HL-60/S4 treated with retinoic acid at 250 ng/mL for 4 days and 3 days (cell line): ENCODE measurements around the gene RPL18A.

ENCODE experiments used
- in situ Hi-C: fragments of 300-500 bp; cut with MboI; formaldehyde crosslinking; loops from 2 replicates; pipeline ENCODE4 v1.7.0; 2022; ENCODE audit warnings: low sequenced_read_pairs

The RPL18A gene

GRCh38 chr19:17841810-17842662, 17.7 kb upstream of the RPL18A start:
- in situ Hi-C loops: no loop called here

DNA sequence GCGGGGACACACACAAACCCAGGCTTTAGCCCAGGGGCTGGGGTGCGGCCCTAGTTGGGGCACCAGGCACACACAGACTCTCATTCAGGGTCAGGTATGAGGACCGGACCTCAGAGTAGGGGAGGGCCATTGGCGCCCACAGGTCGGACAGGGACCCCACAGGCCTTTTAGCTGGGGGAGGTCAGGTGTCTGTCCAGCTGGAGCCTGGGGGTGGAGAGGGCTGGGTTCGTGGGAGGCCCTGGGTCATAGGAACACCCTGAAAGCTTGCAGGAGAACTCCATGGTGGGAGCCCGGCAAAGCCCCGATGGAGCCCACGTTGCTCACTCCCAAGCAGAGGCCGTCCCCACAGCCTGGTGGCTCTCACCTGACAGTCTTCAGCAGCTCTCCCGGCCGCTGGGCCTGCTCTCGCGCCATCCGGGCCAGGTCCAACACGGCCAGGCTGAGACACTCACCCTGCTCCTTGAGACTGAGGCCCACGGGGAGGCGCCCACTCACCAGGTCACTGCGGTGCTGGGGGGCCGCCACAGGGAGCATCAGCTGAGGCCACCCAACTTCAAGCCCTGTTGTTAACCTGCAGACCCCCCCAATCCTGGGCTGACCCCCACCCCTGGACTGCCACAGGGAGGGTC, 16.9 kb upstream of the RPL18A start:
- in situ Hi-C loops: no loop called here

GRCh38 chr19:17843292-17843827, 16.4 kb upstream of the RPL18A start:
- in situ Hi-C loops: no loop called here

DNA sequence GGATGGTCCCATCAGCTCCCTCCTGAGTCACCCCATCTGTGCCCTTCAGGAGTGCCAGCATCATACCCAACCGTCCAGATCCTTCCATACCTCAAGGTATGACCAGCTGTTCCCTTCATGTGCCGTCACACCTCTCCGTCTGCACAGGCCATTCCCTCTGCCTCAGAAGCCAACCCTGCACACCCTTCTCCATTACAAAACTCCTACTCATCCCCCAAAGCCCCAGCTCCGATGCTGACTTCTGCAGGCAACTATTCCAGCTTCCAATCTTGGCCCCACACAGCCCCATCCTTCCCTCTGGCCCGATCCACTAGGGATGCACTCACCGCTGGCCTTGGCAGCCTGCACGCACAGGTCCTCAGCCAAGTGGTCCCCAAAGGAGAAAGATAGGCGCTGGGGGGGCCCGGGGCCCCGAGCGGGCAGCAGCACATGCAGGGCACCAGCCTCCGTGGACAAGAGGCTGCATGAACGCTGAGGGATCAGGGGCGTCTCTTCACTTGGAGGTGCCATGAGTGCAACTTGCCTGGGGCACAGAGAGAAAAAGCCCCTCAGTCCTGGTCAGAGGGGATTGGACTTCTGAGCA, 15.7 kb upstream of the RPL18A start:
- in situ Hi-C loops: no loop called here

DNA sequence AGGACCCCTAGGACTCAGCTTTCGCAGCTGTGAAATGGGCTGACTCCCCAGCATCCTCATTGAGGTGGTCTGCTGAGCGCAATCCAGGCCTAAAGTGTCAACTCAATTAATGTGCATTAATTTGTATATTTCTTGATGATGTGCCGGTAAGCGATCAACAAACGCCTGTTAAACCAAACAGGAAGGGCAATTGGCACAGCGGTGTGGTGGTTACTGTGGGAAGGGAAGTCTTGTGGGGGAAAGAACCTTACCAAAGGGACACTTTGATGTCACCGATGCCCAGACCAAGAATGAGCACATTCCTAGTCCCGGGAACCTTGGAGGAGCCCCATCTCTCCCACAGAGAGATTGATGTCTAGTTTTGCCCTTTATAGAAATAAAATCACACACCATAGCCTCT, 13.6 kb upstream of the RPL18A start:
- in situ Hi-C loops: no loop called here

- in situ Hi-C loops: no loop called here
These were observed 12.0 kb upstream of the RPL18A start, which contains the start of gene JAK3 for GRCh38 chr19:17847538-17848366. TSS of gene JAK3 (minus strand) at chr19:17847982. CDS start at chr19:17844417, 3,565 bp downstream.

- in situ Hi-C loops: no loop called here
These were observed 11.0 kb upstream of the RPL18A start for GRCh38 chr19:17848595-17849292.

DNA sequence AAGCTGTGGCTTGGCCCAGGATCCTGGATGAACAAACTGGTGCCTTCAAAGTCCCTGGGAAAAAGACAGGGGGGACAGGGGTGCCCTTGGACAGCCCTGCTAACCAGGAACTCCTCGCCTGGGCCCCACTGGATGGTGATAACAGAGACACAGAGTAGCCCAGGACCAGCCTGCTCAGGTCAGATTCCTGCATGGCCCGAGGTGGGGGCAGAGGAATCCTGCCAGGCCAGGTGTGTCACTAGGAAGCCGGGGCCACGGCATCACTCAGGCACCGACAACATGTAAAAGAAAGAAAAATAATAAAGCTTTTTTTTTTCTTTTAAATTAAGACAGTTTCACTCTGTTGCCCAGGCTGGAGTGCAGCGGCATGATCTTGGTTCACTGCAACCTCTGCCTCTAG, 5.6 kb upstream of the RPL18A start:
- in situ Hi-C loops: no loop called here

- in situ Hi-C loops: no loop called here
These were observed 4.2 kb upstream of the RPL18A start for GRCh38 chr19:17855280-17856152.

- in situ Hi-C loops: no loop called here
These were observed 752 bp downstream of the RPL18A start for GRCh38 chr19:17860331-17860992.

DNA sequence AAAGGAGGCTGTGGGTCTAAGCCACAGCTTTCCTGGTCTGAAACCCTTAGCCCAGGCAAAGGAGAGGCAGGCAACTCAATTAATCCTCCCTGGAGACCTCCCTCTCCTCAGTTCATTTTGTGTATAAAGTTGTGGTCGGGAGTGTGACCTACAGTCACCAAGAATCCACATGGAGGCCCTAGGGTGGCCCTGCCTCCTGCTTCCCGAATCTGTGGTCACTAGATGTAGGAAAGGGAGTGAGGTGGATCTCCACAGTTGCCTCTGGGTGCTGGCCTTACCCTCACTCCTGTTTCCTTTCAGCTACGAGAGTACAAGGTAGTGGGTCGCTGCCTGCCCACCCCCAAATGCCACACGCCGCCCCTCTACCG, 1.3 kb downstream of the RPL18A start:
- in situ Hi-C loops: no loop called here

DNA sequence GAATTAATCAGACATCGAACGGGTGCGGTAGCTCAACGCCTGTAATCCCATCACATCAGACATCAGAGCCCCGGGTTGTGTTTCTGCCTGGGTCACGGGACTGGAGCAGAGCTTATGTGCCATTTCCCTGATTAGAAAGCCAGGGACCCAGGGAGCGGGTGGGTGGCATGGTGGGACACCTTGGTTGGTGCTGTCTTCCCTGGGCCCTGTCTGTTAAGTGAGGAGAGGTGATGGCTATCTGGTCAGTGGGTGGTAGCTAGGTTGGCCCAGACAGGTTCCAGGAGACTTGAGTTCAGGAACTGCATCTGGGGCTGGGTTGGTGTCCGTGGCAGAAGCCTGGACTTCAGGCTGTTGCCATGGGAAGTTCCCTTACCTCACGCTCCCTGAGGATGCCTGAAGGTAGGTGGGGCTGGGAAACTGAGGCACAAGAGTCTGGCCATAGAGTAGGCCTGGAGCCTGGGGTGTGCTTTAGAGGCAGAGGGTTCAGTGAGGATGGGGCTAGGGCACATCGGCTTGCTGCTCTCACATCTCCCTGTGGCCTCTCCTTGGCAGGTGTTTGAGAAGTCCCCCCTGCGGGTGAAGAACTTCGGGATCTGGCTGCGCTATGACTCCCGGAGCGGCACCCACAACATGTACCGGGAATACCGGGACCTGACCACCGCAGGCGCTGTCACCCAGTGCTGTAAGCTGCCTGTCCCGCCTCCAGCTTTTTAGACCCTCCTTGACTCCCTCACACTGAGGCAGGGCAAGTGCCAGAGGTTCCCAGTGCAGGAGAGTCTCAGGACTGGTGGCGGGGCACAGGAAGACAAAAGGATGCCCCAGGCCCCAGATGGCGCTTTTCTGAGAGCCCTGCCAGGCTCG, 2.1 kb downstream of the RPL18A start:
- in situ Hi-C loops: no loop called here

- in situ Hi-C loops: no loop called here
These were observed 3.2 kb downstream of the RPL18A start for GRCh38 chr19:17862711-17863519.

DNA sequence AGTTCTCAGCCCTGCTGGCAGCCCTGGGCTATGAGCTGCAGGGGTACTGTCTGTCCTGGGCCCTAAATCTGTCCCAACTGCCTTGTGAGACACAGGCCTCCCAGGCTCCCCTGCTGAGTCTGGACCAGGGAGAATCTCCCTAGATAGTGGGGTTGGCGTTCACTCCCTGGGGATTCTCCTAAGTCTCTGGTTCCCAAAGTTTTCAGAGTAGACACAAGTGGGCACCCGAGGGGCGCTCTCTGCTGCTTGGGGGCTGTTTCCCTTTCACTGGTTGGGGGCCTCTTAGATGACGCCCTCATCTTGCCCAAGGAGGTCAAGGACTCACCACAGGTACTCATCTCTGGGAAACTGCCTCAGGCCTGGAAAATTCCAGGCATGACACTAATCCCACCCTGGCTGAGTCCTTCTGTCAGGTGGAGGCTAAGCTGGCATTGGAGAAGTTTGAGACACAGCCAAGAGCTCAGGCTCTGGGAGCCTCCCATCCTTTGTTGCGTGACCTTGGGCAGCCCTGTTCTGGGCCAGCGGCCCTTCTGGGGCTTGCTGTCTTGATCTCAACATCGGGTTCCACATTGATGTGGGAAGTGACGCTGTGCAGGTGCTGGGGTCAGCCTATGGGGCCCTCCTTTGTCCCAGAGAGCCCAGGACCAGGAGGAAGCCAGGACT, 3.9 kb downstream of the RPL18A start:
- in situ Hi-C loops: no loop called here

DNA sequence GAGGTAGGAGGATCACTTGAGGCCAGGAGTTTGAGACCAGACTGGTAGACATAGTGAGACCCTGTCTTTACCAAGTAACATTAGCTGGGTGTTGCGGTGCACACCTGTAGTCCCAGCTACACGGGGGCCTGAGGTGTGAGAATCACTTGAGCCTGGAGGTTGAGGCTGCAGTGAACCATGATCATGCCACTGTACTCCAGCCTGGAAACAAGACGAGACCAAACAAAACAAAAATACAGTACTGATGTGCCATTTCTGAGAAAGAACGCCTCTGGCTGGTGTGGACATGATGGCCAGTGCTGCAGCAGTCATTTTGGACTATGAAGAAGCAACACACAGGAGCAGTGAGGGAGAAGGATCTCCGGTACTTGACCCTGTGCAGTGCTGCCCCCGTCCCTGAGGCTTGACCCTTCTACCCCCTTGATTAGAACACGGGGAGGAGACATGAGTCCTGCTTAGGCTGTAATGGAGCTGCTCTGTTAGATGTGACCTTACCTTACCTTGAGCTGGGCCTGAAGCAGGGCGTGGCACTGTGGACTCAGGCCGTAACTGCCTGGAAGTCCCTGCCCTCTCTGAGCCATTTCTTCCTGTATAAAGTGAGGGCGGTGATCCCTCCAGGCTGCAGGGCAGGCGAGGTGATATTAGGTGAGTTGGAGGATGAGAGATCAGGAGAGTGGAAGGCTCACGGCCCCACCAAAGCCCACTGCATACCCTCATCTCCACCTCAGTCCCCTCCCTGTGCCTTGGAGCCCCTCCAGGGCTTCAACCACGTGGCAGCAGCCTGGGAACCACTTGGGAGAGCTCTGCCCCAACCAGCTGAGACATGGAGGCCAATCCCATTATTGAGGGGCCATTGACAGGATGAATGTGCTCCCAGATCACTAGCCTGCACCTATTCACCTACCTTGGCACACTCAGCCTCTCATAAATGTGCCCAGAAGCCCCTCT, 5.9 kb downstream of the RPL18A start:
- in situ Hi-C loops: no loop called here
